Activated CD8-positive, alpha-beta T cell treated with anti-CD3 and anti-CD28 coated beads for 36 hours (primary cell): ENCODE results near the gene KMT2B. TPM values are rescaled to one million over a fixed set of nuclear protein-coding genes. Genes with fewer than 3 reads are reported as not detected.

Source experiments
- ATAC-seq: fragments of 200-7000 bp; cut with Tn5 transposase; one replicate; pipeline ENCODE4 v1.10.0; 2021; ENCODE audit warnings: mild to moderate bottlenecking, moderate library complexity
- CTCF ChIA-PET: fragments of 350-600 bp; sonication (Branson Sonifier 250); formaldehyde crosslinking; loops from one replicate; lab custom pipeline; 2021; ENCODE audit warnings: antibody characterized with exemption; lab: Charles Lee
- POLR2A ChIA-PET: fragments of 350-600 bp; sonication (Branson Sonifier 250); formaldehyde crosslinking; loops from one replicate; lab custom pipeline; 2021; ENCODE audit warnings: antibody characterized with exemption; lab: Charles Lee
- DNase-seq: peaks from one replicate; pipeline ENCODE4 v3.0.0-alpha.2; 2020
- H3K27ac Mint-ChIP-seq: one replicate; pipeline ENCODE4 v1.8.0; 2021; ENCODE audit warnings: mild to moderate bottlenecking, mixed read lengths
- H3K27me3 Mint-ChIP-seq: one replicate; pipeline ENCODE4 v1.8.0; 2021; ENCODE audit warnings: mixed read lengths
- H3K36me3 Mint-ChIP-seq: one replicate; pipeline ENCODE4 v1.8.0; 2021; ENCODE audit warnings: low read depth, mixed read lengths
- H3K4me1 Mint-ChIP-seq: one replicate; pipeline ENCODE4 v1.8.0; 2021; ENCODE audit warnings: low read depth, mixed read lengths
- H3K4me3 Mint-ChIP-seq: one replicate; pipeline ENCODE4 v1.8.0; 2021; ENCODE audit warnings: mild to moderate bottlenecking, moderate library complexity, mixed read lengths
- H3K9me3 Mint-ChIP-seq: one replicate; pipeline ENCODE4 v1.8.0; 2021; ENCODE audit warnings: mixed read lengths
- intact Hi-C: fragments of 100-400 bp; cut with micrococcal nuclease; formaldehyde crosslinking; loops from one replicate; pipeline ENCODE4 v1.10.0; 2022
- total RNA-seq, 2 experiments: library from RNA; stranded (reverse); gene quantifications; one replicate each; pipeline ENCODE4 v1.2.3, GENCODE V29; 2021
- TF ChIP-seq, protein P1 (sequence below): fragments of 200-600 bp; IDR thresholded peaks from one replicate; pipeline ENCODE4 v1.8.0; 2022; ENCODE audit warnings: antibody characterized with exemption, mild to moderate bottlenecking

Gene KMT2B
- total RNA-seq, 2 experiments from 2014 or later: 62.9 to 63.6 TPM

DNA sequence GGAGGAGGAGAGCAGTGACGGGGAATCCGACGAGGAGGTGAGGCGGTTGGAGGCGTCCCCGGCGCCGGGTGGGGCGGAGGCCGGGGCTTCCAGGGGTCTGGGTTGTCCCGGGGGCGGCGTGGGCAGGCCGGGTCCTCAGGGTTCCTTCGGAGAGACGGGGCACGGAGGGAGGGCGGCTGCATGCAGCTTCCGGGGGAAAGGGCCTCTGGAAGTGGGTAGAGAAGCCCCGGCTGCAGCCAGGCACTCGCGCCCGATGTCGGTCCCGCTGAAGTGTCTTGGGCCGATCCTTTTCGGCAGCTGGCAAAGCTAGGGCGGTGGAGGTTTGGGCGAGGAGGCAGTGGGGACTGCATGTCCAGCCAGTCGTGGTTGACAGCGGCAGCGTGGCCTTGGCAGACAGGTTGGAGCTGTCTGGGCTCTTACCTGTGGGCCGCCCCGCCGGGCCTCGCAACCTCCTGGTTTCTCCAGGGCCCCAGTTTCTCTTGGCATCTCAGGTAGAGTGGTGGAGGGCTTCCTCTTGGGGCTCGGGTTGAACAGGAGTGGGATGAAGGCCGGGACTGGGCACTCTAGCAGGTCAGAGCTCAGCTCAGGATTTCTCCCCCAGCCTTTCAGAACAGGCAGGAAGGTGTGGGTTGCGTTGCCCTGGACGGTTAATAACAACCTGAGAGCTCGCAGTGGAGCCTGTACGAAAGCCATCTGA lies 690 bp downstream of the KMT2B start:
- ChIA-PET POLR2A (interaction anchor here (0.7 to 9.5 kb wide), 16 partner anchors 10 to 164 kb away, joined by 3 to 105 read pairs (median 4); partner anchors contain the start of genes COX6B1, IGFLR1, LIN37 and PSENEN), CTCF (interaction anchor here (0.9 to 1.8 kb wide), 5 partner anchors 16 to 26 kb away, joined by 4 to 10 read pairs (median 5); no protein-coding TSS in a partner anchor)
- no peaks in the 10 kb centered on the region for H3K27me3 Mint-ChIP-seq
- no peaks in the 10 kb centered on the region for H3K9me3 Mint-ChIP-seq
- TF ChIP-seq, protein P1, sequence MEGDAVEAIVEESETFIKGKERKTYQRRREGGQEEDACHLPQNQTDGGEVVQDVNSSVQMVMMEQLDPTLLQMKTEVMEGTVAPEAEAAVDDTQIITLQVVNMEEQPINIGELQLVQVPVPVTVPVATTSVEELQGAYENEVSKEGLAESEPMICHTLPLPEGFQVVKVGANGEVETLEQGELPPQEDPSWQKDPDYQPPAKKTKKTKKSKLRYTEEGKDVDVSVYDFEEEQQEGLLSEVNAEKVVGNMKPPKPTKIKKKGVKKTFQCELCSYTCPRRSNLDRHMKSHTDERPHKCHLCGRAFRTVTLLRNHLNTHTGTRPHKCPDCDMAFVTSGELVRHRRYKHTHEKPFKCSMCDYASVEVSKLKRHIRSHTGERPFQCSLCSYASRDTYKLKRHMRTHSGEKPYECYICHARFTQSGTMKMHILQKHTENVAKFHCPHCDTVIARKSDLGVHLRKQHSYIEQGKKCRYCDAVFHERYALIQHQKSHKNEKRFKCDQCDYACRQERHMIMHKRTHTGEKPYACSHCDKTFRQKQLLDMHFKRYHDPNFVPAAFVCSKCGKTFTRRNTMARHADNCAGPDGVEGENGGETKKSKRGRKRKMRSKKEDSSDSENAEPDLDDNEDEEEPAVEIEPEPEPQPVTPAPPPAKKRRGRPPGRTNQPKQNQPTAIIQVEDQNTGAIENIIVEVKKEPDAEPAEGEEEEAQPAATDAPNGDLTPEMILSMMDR: no peak
- H3K36me3 Mint-ChIP-seq: peaks cover 85% of the 10 kb centered on the region
- ATAC-seq: no peak
- intact Hi-C loops: loop anchor here (10.0 kb wide), 1 partner anchor 216 kb away; the partner anchor contains the start of gene LRFN3
- H3K4me3 Mint-ChIP-seq: peak overlapping the region; percentile 94
- peak; percentile 82 for DNase-seq
- H3K27ac Mint-ChIP-seq: peak overlapping the region; percentile 94
- peaks cover 29% of the 10 kb centered on the region for H3K4me1 Mint-ChIP-seq

DNA sequence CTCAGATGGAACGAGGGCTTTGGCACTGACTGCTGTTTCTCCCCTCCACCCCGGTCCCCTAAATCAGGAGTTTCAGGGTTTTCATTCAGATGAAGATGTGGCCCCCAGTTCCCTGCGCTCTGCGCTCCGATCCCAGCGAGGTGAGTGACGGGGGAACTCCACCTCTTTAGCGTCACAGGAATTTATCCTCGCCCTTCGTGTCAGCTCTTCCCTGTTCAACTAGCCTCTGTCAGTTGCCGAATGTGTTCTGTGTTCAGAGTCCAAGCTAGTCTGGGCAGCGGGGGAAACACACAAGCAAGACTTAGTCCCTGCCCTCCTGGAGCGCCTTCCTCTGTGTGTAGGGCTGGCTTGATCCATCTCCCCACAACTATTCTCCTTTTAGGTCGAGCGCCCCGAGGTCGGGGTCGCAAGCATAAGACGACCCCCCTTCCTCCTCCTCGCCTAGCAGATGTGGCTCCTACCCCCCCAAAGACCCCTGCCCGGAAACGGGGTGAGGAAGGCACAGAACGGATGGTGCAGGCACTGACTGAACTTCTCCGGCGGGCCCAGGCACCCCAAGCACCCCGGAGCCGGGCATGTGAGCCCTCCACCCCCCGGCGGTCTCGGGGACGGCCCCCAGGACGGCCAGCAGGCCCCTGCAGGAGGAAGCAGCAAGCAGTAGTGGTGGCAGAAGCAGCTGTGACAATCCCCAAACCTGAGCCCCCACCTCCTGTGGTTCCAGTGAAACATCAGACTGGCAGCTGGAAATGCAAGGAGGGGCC lies 1.8 kb downstream of the KMT2B start:
- DNase-seq: peak; percentile 33
- CTCF ChIA-PET: interaction anchor here (0.6 to 1.8 kb wide), 6 partner anchors 17 to 27 kb away, joined by 3 to 10 read pairs (median 4); no protein-coding TSS in a partner anchor

DNA sequence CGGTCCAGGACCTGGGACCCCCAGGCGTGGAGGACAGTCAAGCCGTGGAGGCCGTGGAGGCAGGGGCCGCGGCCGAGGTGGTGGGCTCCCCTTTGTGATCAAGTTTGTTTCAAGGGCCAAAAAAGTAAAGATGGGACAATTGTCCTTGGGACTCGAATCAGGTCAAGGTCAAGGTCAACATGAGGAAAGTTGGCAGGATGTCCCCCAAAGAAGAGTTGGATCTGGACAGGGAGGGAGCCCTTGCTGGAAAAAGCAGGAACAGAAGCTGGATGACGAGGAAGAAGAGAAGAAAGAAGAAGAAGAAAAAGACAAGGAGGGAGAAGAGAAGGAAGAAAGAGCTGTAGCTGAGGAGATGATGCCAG lies 2.3 kb downstream of the KMT2B start:
- no peaks in the 10 kb centered on the region for H3K9me3 Mint-ChIP-seq
- ChIA-PET CTCF (interaction anchor here (0.6 kb wide), 1 partner anchor 20 kb away, joined by 3 read pairs; no protein-coding TSS in a partner anchor), POLR2A (interaction anchor here (1.2 to 9.5 kb wide), 6 partner anchors 9 to 22 kb away, joined by 3 to 105 read pairs (median 33); partner anchors contain the start of gene IGFLR1)
- H3K36me3 Mint-ChIP-seq: peaks cover 82% of the 10 kb centered on the region
- intact Hi-C loops: no loop called here
- peak overlapping the region; percentile 80 for H3K27ac Mint-ChIP-seq
- no peaks in the 10 kb centered on the region for H3K27me3 Mint-ChIP-seq
- DNase-seq (no peak), ATAC-seq (no peak)
- peak overlapping the region; percentile 94 for H3K4me3 Mint-ChIP-seq
- peaks cover 29% of the 10 kb centered on the region for H3K4me1 Mint-ChIP-seq
- TF ChIP-seq, protein P1: no peak

More for the DNA sequence above, 1.8 kb downstream of the KMT2B start:
- peaks cover 82% of the 10 kb centered on the region for H3K36me3 Mint-ChIP-seq
- POLR2A ChIA-PET: interaction anchor here (1.0 to 9.5 kb wide), 14 partner anchors 9 to 71 kb away, joined by 3 to 105 read pairs (median 8); partner anchors contain the start of genes COX6B1, IGFLR1, LIN37 and ZBTB32
- TF ChIP-seq, protein P1: no peak
- peak overlapping the region; percentile 94 for H3K4me3 Mint-ChIP-seq
- peaks cover 29% of the 10 kb centered on the region for H3K4me1 Mint-ChIP-seq
- peak overlapping the region; percentile 94 for H3K27ac Mint-ChIP-seq
- no peaks in the 10 kb centered on the region for H3K9me3 Mint-ChIP-seq
- intact Hi-C loops: loop anchor here (10.0 kb wide), 1 partner anchor 215 kb away; the partner anchor contains the start of gene LRFN3
- no peak for ATAC-seq
- H3K27me3 Mint-ChIP-seq: no peaks in the 10 kb centered on the region

- POLR2A ChIA-PET: interaction anchor here (1.0 to 9.5 kb wide), 8 partner anchors 8 to 57 kb away, joined by 3 to 105 read pairs (median 8); partner anchors contain the start of genes IGFLR1, PSENEN and U2AF1L4
- no peaks in the 10 kb centered on the region for H3K27me3 Mint-ChIP-seq
- ATAC-seq: no peak
- H3K4me3 Mint-ChIP-seq: peak overlapping the region; percentile 2
- peaks cover 82% of the 10 kb centered on the region for H3K36me3 Mint-ChIP-seq
- no peak overlapping the region for H3K27ac Mint-ChIP-seq
- CTCF ChIA-PET: interaction anchor here (1.6 kb wide), 1 partner anchor 26 kb away, joined by 6 read pairs; no protein-coding TSS in a partner anchor
- H3K9me3 Mint-ChIP-seq: no peaks in the 10 kb centered on the region
- TF ChIP-seq, protein P1: no peak
- peaks cover 29% of the 10 kb centered on the region for H3K4me1 Mint-ChIP-seq
- peak; percentile 26 for DNase-seq
- intact Hi-C loops: no loop called here
These were observed 2.8 kb downstream of the KMT2B start for GRCh38 chr19:35720648-35721047.
